ENCODE measurements around the gene SLC6A19.

SLC6A19 gene

GRCh38 chr5:1240496-1241260, 39.3 kb downstream of the SLC6A19 start:
- TF ChIP-seq CTCF (IDR thresholded peaks at IDR 0.05; ENCODE audit: low read depth, low read length, missing control alignments): no peak
- H3K4me3 ChIP-seq (ENCODE audit: low read depth, low read length): no peak overlapping the region
- no peak for DNase-seq (ENCODE audit: low read depth)

GRCh38 chr5:1241509-1242080, 40.2 kb downstream of the SLC6A19 start:
- TF ChIP-seq CTCF (IDR thresholded peaks at IDR 0.05; ENCODE audit: low read depth, low read length, missing control alignments): no peak
- H3K4me3 ChIP-seq (ENCODE audit: low read depth, low read length): no peak overlapping the region
- no peak for DNase-seq (ENCODE audit: low read depth)

GRCh38 chr5:1242733-1243486, 41.5 kb downstream of the SLC6A19 start:
- TF ChIP-seq CTCF (IDR thresholded peaks at IDR 0.05; ENCODE audit: low read depth, low read length, missing control alignments): no peak
- no peak for DNase-seq (ENCODE audit: low read depth)
- H3K4me3 ChIP-seq (ENCODE audit: low read depth, low read length): no peak overlapping the region

GRCh38 chr5:1243487-1244130, 42.2 kb downstream of the SLC6A19 start:
- DNase-seq (ENCODE audit: low read depth): no peak
- TF ChIP-seq CTCF (IDR thresholded peaks at IDR 0.05; ENCODE audit: low read depth, low read length, missing control alignments): no peak
- no peak overlapping the region for H3K4me3 ChIP-seq (ENCODE audit: low read depth, low read length)

GRCh38 chr5:1244255-1244654, 42.9 kb downstream of the SLC6A19 start:
- TF ChIP-seq CTCF (IDR thresholded peaks at IDR 0.05; ENCODE audit: low read depth, low read length, missing control alignments): no peak
- DNase-seq (ENCODE audit: low read depth): no peak

GRCh38 chr5:1244976-1245375, 43.6 kb downstream of the SLC6A19 start:
- H3K4me3 ChIP-seq (ENCODE audit: low read depth, low read length): no peak overlapping the region
- DNase-seq (ENCODE audit: low read depth): no peak
- TF ChIP-seq CTCF (IDR thresholded peaks at IDR 0.05; ENCODE audit: low read depth, low read length, missing control alignments): no peak

More at GRCh38 chr5:1244255-1244654, 42.9 kb downstream of the SLC6A19 start:
- no peak overlapping the region for H3K4me3 ChIP-seq (ENCODE audit: low read depth, low read length)
